Central memory CD4-positive, alpha-beta T cell (primary cell): ENCODE measurements around the gene PRDM16.

Experiments used
- DNase-seq: peaks from one replicate; pipeline ENCODE4 v3.0.0; 2022

Gene PRDM16

DNA sequence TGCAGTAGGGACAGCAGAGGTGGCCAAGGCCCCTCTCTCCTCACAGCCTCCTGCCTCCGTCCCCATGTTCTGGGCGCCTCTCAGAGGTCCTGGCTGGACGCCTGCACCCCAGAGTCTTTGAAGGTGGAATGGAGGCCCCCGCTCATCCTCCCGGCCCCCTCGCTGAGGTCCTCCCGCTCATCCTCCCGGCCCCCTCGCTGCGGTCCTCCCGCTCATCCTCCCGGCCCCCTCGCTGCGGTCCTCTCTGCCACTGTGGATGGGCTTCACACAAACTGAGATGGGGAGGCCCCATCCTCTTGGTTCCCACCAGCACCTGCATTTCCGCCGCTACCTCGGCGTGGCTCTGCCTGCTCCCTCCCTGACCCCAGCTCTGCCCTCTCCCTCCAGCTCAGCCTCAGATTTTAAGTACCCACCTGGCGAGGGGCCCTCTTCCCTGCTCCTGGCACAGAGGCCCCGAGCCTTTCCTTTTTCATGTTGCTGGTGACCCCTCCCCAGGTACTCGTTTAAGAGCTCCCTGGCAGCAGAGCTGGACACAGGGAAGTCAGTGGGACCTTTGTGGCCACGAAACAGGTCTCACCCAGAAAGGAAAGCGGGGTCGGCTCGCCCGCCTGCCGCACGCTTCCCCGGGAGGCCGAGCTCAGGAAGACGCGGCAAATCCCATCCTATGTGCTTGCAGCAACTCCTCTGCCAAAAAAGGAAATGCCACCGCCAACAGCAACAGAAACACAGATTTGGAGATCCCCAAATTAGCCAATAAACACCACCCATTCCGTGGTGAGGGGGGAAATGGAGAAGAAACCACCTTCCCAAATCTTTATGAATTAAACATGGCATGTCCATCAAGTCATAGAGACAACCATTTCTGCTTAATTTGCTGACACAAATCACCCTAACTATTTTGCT lies 143.7 kb downstream of the PRDM16 start:
- DNase-seq: no peak

- no peak for DNase-seq
Observed at GRCh38 chr1:3213730-3214129, 144.7 kb downstream of the PRDM16 start.

GRCh38 chr1:3215198-3216014 lies 146.4 kb downstream of the PRDM16 start:
- DNase-seq: no peak

DNA sequence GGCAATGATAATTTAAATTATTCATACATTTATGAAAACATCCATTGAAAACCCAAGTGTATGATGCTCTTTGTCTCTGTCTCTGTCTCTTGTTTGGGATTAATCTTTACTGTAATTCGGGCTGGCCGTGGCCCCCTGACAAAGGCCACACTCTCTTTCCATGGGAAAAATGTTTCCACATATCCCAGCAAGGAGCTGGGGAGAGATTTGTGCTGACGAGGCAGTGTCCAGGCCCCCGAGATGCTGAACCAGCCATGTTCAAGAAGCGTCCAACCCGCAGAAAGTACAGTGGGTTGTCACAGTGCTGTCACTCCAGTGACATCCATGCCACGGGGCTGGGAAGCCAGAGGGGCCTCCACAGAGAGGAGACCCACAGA lies 147.0 kb downstream of the PRDM16 start:
- no peak for DNase-seq

- no peak for DNase-seq
Observed at GRCh38 chr1:3217181-3217641, 148.2 kb downstream of the PRDM16 start.

DNA sequence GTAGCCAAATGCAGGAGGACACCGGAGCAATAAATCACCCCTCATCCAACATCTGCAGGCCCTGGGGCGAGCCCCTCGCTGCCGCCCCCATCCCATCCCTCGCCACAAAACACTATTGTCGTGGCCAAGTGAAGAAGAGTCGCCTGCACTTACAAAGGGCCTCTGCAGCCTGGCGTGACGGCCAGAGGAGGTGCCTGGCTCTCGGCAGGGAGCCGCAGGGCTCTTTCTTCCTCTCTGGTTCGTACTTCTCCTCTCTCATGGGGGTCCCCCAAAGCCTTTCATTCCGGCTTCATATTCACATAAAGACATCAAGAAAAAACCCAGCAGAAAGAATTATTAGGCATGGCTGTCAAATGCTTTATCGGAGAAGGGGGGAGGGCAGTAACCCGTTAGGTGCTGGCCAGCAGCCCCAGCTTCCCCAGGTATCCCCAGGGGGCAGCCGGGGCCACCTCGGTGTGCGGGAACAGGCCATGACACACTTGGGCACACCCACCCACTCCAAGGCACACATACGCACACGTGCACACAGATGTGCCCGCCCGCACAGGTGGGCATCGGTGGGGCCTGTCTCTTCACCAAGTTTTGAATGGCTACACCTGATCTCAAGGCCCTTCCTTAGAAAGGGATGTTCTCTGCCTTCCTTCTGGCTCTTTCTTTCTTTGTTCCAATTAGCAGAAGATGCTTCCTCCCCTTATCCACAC lies 149.1 kb downstream of the PRDM16 start:
- DNase-seq: no peak

GRCh38 chr1:3219005-3219790 lies 150.2 kb downstream of the PRDM16 start:
- no peak for DNase-seq

DNA sequence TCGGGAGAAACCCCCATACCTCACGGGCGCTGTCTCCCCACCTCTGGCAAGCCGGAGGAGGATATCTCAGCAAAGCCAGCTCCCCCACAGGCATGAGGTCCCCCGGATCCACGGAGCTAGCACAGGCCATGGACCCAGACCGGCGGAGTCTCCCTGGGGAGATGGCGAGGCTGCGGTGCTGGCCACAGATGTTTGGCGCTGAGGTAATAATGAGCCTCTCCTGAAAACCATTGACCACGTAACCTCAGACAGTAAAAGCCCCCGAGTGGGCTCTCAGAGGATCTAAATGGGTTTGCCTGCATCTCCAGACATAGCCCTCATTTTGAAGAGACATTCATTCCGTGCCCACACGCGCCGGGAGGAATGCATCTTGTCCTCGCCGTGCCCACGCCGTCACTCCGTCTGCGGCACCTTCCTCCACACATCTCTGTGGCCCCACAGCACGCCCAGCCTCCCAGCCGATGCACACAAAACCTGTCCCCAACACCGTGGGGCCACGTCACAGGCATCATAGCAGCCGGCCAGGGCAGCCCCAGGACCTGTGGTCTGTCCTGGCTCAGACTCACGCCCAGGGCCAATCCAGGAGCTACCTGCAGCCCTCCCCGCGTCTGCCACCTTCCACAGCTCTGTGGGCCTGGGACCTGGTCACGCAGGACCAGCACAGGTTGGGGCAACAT lies 150.9 kb downstream of the PRDM16 start:
- DNase-seq: no peak

DNA sequence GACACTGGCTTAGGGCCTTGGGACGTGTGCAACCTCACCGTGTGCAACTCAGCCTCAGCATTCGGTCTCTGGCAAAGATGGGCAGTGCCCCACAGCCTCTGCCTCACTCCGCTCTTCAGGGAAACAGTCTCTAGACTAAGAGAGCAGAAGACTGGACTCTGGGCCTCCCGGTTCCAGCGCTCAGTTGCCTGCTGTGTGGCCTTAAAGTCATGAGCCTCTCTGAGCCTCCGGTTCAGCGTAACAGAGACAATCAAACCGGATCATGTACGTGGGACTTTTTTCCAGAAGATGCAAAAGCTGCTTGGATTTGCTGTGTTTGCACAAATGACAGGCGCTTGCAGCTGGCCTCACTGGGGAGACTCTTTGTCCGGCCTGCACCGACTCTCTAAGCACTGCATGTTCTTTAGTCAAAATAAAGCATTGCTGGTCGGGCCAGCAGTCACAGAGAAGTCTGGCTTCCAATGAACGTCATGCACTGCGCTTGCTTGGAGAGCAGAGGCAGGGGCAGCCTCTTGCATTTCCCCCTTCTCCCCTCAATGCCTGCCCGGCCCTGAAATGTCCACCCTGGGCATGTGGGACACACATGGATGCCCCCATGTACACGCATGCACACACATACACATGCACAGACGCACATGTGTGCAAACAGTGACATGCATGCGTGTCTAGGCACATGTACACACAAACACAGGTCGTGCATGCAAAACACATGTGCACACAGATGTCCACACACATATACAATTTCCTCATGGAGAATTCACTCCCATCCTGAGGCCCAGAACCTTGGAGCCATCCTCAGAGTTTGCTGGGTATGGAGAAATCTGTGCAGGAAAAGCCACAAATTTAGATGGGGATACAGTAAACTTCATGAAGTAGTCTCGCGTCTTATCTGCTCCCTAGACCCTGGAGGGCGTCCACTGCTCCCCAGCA lies 152.4 kb downstream of the PRDM16 start:
- no peak for DNase-seq

- no peak for DNase-seq
Observed at GRCh38 chr1:3222042-3222692, 153.2 kb downstream of the PRDM16 start.

- no peak for DNase-seq
Observed at GRCh38 chr1:3225661-3226060, 156.7 kb downstream of the PRDM16 start.

DNA sequence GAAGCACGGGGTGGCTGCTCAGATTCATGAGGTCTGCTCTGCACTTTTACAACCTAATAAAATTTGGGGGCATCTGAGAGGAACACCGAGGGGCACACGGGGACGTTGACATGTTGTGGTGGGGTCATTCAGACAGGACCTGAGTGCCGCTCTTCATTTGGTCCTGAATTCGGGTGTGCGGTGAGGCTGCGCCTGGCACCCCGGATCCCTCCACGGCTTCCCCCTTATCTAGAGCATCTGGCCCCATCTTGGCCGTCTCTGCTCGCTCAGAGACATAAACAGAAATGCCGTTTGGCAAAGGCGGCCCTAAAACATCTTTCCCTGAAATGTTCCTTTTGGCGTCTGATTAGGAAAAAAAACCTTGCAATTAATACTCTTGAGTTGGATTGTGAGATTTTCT lies 157.2 kb downstream of the PRDM16 start:
- no peak for DNase-seq

- DNase-seq: no peak
Observed at GRCh38 chr1:3226701-3227350, 157.8 kb downstream of the PRDM16 start.

DNA sequence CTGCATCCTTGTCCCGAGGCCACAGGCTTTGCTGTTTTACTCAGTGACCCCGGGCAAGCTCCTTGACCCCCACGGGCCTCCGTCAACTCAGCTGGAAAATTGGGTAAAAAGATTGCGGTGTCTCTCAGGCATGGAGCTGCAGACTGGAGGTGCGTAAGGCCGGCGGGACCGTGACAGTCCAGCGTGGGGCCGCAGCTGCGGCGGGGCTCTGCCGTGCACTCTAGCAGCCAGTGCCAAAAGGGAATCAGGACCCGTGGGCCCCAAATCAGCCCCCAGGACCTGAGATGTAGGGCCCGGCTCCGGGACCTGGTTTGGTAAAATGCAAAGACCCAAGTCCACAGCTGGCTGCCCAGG lies 158.3 kb downstream of the PRDM16 start:
- no peak for DNase-seq

DNA sequence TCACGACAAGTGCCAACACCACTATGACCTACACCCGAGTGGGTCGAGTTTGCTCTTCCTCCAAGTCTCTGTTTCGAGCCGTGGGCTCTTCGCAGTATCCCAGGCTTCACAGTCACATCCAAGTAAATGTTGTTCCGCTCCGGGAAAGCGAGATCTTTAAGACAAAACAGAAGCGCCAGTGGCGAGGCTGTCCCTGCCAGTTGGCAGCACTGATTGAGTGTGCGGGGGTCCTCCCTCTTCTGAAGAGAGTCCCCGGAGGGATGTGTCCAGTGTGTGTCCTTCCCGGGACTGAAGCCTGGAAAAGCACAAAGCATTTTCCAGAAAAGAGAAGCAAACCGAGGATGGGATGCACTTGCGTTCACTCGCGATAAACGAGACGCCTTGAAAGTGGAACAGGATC lies 158.9 kb downstream of the PRDM16 start:
- no peak for DNase-seq

DNA sequence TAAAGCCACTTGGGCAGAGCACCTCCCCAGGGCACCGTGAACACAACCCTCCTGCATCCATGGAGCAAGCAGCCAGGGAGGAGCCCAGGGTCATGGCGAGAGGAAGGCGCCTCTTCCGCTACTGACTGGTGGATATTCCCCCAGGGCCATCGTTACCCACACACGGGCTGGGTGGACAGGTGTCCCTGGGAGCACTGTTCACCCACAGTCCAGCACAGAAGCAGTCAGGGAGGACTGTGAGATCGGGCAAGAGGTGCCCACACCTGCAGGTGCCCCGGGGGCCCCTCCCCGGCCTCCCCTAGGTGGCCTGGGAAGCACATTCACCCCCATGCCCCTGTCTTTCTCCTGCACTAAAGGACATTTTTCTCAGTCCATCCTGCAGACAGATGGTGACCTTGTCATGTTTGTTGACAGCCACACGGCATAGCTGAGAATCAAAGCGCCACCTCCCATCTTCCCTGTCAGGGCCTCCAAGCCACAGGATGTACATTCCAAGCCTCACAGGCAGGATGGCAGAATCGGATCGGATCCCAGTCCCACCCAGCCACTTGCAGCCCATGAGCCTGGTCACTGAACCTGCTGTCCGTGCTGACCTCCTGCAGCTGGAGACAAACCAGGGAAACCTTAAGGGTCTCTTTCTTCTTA lies 160.2 kb downstream of the PRDM16 start:
- no peak for DNase-seq

DNA sequence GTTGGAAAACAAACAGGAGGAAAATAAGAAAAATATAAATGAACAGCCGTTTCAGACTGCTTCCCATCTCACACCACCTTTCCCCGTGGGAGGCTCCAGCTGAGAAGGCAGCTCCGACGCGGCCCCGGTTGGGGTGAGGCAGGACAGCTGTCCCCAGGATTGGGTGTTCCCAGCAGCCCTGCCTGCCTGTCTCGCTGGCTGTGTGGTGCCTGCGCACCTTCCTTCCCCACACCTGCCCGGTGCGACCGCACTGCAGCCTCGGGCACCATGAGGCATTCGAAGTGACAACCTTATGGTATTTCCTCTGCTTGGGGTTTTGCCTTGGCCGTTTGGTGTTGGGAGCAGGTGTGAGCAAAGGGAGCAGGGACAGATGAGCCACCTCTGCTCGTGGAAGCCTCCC lies 161.6 kb downstream of the PRDM16 start:
- no peak for DNase-seq

- DNase-seq: no peak
Observed at GRCh38 chr1:3231245-3231644, 162.2 kb downstream of the PRDM16 start.

DNA sequence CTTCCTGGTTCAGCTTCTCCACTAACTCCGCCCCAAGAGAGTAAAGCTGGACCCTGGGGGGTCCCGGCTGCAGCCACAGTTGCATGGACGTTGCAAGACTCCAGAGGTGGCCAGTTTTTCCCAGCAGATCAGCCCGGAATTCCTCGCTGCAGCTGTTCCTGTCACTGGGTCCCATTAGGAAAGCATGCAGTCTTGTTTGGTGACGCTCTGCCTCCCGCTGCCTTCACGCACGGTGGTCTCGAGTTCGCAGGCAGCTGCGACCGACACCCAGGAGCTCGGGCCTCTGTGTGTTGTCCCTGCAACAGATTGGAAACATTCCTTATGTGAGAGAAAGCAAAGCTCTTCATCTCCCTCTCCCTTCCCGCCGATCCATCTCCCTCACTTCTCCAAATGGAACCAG lies 162.8 kb downstream of the PRDM16 start:
- no peak for DNase-seq
